Gastrocnemius medialis (tissue), 4 donors: ENCODE results near the gene HABP4. TPM values are rescaled to one million over a fixed set of nuclear protein-coding genes. Genes with fewer than 3 reads are reported as not detected.

Experiments
- ATAC-seq, 2 donors: fragments of 150-250 bp; one replicate each; pipeline ENCODE4 v1.9.1; 2016
- DNase-seq, 2 donors: peaks; one replicate each; pipeline ENCODE4 v3.0.0-alpha.2; 2019
- H3K27ac ChIP-seq, 4 donors: fragments of 200-600 bp; sonication (generic); 1 replicate in 1 of 4; 2 replicates in 3 of 4; pipeline ENCODE4 v1.5.1; 2016 to 2018; ENCODE audit warnings: mild to moderate bottlenecking in 2 of 4, moderate library complexity in 1 of 4
- H3K27me3 ChIP-seq, 3 donors: fragments of 200-600 bp; sonication (generic) in 2 of 3; 1 replicate in 1 of 3; 2 replicates in 2 of 3; pipeline versions ENCODE4 v1.5.1 to v1.6.0; 2016 to 2019; ENCODE audit warnings: mild to moderate bottlenecking in 1 of 3, moderate library complexity in 1 of 3
- H3K36me3 ChIP-seq, 2 donors: fragments of 200-600 bp; sonication (generic) in 1 of 2; one replicate each; pipeline ENCODE4 v1.5.1; 2017 to 2018
- H3K4me1 ChIP-seq, 2 donors: fragments of 200-600 bp; sonication (generic) in 1 of 2; one replicate each; pipeline ENCODE4 v1.5.1; 2016 to 2017; ENCODE audit warnings: mild to moderate bottlenecking in 2 of 2
- H3K4me3 ChIP-seq, 4 donors: fragments of 200-600 bp; sonication (generic) in 3 of 4; 1 replicate in 1 of 4; 2 replicates in 3 of 4; pipeline ENCODE4 v1.5.1; 2016 to 2019; ENCODE audit warnings: mild to moderate bottlenecking in 2 of 4
- H3K9me3 ChIP-seq, 3 donors: fragments of 200-600 bp; sonication (generic) in 2 of 3; 1 replicate in 1 of 3; 2 replicates in 2 of 3; pipeline ENCODE4 v1.5.1; 2016 to 2019
- CTCF ChIP-seq, 5 experiments: fragments of 450-650 bp in 3 of 5; fragments of 200-600 bp in 2 of 5; sonication (generic) in 2 of 5; IDR thresholded peaks in 4 of 5; conservative IDR thresholded peaks in 1 of 5; 1 replicate in 4 of 5; 2 replicates in 1 of 5; pipeline ENCODE4 v1.5.1; 2016 to 2019; ENCODE audit warnings: antibody characterized with exemption in 5 of 5, mild to moderate bottlenecking in 3 of 5, moderate library complexity in 3 of 5
- POLR2A ChIP-seq, 2 donors: fragments of 450-650 bp; IDR thresholded peaks; one replicate each; pipeline ENCODE4 v1.6.1; 2017; ENCODE audit warnings: antibody characterized with exemption in 2 of 2, mild to moderate bottlenecking in 2 of 2, moderate library complexity in 2 of 2
- in situ Hi-C, 4 donors: fragments of 200-750 bp; cut with MboI; loops; one replicate each; pipeline versions ENCODE4 v1.15.0 to v1.8.0; 2017; ENCODE audit warnings: low sequenced_read_pairs in 4 of 4
- intact Hi-C: fragments of 100-400 bp; cut with DNase I; formaldehyde crosslinking; loops from one replicate; pipeline ENCODE4 v1.15.1; 2023; ENCODE audit warnings: low total_unique reads
- total RNA-seq, 4 donors: library from RNA; depleted of rRNA; stranded (reverse); fragments of >200 nt; gene quantifications; one replicate each; pipeline versions ENCODE4 v1.1.0 to v1.2.3, GENCODE V29; 2016

HABP4 gene
- total RNA-seq, 4 donors from 2014 or later: 6.2 to 19.3 (median 12.3) TPM

- ATAC-seq (no peak), DNase-seq (no peak)
- H3K9me3 ChIP-seq: no peaks in the 10 kb centered on the region
- no peaks in the 10 kb centered on the region for H3K27me3 ChIP-seq
- no peak overlapping the region for H3K27ac ChIP-seq
- in situ Hi-C loops: no loop called here
- H3K4me3 ChIP-seq: no peak overlapping the region
- TF ChIP-seq POLR2A (IDR thresholded peaks at IDR 0.05): no peak
- no peak for TF ChIP-seq CTCF (IDR thresholded peaks at IDR 0.05 in 4 of 5, conservative IDR thresholded peaks at IDR 0.05 in 1 of 5)
- H3K4me1 ChIP-seq: peaks cover 14 to 19% of the 10 kb centered on the region in 2 donors
- H3K36me3 ChIP-seq: no peaks in the 10 kb centered on the region
- intact Hi-C loops: no loop called here
Observed at GRCh38 chr9:96423322-96423984, 26.5 kb upstream of the HABP4 start.

DNA sequence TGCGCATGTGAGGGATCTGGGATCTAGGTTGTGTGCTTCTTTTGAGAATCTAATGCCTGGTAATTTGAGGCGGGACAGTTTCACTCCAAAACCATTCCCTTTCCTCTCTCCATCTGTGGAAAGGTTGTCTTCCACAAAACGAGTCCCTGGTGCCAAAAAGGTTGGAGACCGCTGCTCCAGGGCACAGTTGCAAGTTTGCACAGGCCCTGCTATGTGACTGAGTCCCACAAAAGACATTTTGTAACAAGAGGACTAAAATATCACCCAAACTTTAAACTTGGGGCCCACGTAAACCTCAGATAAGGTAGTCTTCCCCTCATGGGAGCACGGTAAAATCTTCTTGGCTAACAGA is 26.0 kb upstream of the HABP4 start:
- intact Hi-C loops: no loop called here

DNA sequence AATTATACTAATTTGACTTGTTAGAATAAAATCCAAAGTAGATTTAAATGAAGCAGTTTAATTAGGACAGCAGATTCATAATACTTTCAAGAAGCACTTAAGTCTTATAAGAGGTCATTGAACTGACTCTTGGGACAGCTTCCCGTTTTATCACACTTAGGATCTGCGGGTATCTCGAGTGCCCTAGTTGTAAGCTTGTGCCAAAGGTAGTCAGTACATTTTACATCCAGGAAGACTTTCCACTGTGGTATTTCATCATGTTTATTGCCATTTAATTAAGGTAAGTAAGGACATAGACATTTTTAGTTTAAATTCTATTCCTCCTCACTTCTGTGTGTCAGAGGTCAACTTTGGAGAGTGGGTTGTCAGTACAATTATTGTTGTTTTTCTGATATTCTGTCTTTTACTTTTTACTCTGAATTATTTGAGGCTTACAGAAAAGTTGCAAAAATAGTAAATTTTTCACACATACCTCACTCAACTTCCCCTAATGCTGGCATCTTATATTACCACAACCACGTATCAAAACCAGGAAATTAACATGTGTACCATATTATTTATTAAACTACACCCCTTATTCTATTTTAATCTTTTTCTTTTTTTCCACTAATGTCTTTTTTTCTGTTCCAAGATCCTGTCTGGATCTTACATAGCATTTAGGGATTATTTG is 24.3 kb upstream of the HABP4 start:
- no peak for TF ChIP-seq CTCF (IDR thresholded peaks at IDR 0.05 in 4 of 5, conservative IDR thresholded peaks at IDR 0.05 in 1 of 5)
- H3K4me3 ChIP-seq: no peak overlapping the region
- DNase-seq: no peak
- H3K27me3 ChIP-seq: no peaks in the 10 kb centered on the region
- no peaks in the 10 kb centered on the region for H3K9me3 ChIP-seq
- ATAC-seq: no peak
- no peaks in the 10 kb centered on the region for H3K36me3 ChIP-seq
- in situ Hi-C loops (loop anchor here in 1 of 4 donors (25.0 kb wide), 1 partner anchor 437 kb away; the partner anchor contains the start of gene ZNF782), intact Hi-C loops (no loop called here)
- H3K4me1 ChIP-seq: peaks cover under 1 to 5% of the 10 kb centered on the region in 2 donors
- H3K27ac ChIP-seq: no peak overlapping the region

More for the DNA sequence above, 26.0 kb upstream of the HABP4 start:
- Histone ChIP-seq H3K27me3 (no peaks in the 10 kb centered on the region), H3K27ac (no peak overlapping the region), H3K36me3 (no peaks in the 10 kb centered on the region), H3K9me3 (no peaks in the 10 kb centered on the region), H3K4me1 (peaks cover 14 to 19% of the 10 kb centered on the region in 2 donors), H3K4me3 (no peak overlapping the region)
- ATAC-seq: no peak
- TF ChIP-seq POLR2A (IDR thresholded peaks at IDR 0.05): no peak
- TF ChIP-seq CTCF (IDR thresholded peaks at IDR 0.05 in 4 of 5, conservative IDR thresholded peaks at IDR 0.05 in 1 of 5): no peak
- in situ Hi-C loops: no loop called here
- DNase-seq: no peak

DNA sequence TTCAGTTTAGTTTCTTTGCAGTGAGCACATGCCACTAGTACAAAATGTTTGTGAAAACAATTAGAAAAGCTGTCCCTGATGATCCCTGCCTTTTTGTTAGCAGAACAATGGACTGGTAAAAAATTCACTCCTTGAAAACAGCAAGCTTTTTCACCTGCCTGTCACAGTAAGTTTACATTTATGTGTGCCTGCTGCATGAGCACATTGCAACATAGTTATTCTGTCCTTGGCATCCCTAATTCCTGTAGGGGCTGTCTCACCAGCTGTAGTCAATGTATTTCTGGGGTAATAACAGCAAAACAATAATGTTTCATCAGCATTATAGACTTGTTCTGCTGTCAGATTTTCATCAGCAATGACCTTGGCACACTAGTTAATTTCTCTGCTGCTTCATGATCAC is 20.2 kb upstream of the HABP4 start:
- Histone ChIP-seq H3K27ac (no peak overlapping the region), H3K27me3 (no peaks in the 10 kb centered on the region), H3K36me3 (no peaks in the 10 kb centered on the region), H3K4me1 (no peaks in the 10 kb centered on the region), H3K4me3 (no peak overlapping the region), H3K9me3 (no peaks in the 10 kb centered on the region)
- TF ChIP-seq CTCF (IDR thresholded peaks at IDR 0.05 in 4 of 5, conservative IDR thresholded peaks at IDR 0.05 in 1 of 5): no peak
- no peak for TF ChIP-seq POLR2A (IDR thresholded peaks at IDR 0.05)
- intact Hi-C loops: no loop called here
- DNase-seq (no peak), ATAC-seq (no peak)
- in situ Hi-C loops: loop anchor here in 1 of 4 donors (25.0 kb wide), 1 partner anchor 433 kb away; the partner anchor contains the start of gene ZNF782
